Osteoblast (primary cell): Measurements from ENCODE around the gene ABCA5. TPM values are rescaled to one million over a fixed set of nuclear protein-coding genes. Genes with fewer than 3 reads are reported as not detected.

Experiments
- small RNA-seq: library from RNA; depleted of rRNA; stranded (forward); fragments of <200 nt; gene quantifications from one replicate; pipeline ENCODE3, GENCODE V24; 2012
- total RNA-seq: library from RNA; depleted of rRNA; stranded (reverse); fragments of >200 nt; gene quantifications from 2 replicates; pipeline ENCODE4 v1.2.3, GENCODE V29; 2012

Gene ABCA5
- total RNA-seq, 1 donor = 22.4 TPM

Small RNA genes lying within 50 kb of the gene (small RNA-seq; reads per million reads assigned to genes)
- gene RF00561 (not detected), gene SNRPGP4 (not detected)

Other genes with a start within 250 kb of the ABCA5 start
- gene ABCA6, start 185.2 kb downstream of the ABCA5 start, total RNA-seq = 30.4 and 31.8 TPM in 2 replicates
- gene ABCA10, start 98.3 kb downstream of the ABCA5 start, total RNA-seq = 0.88 and 1.8 TPM in 2 replicates
- gene MAP2K6, start 87.6 kb upstream of the ABCA5 start, total RNA-seq = 1.5 and 2.5 TPM in 2 replicates